NCI-H510A treated with DMSO at 0.1 percent for 48 hours (cell line): ENCODE measurements around the gene CCDC154.
"Not testable (repeated sequence)": the region's sequence is repeated elsewhere in the genome, so short reads cannot be mapped to it uniquely, and the experiment has no call there.

Experiments used
- DNase-seq: peaks from one replicate; lab custom pipeline; 2025; lab: John Stamatoyannopoulos, UW

The CCDC154 gene

GRCh38 chr16:1455190-1456171, 11.1 kb upstream of the CCDC154 start:
- DNase-seq = no peak

GRCh38 chr16:1454561-1454960, 10.2 kb upstream of the CCDC154 start:
- DNase-seq = no peak

- DNase-seq = no peak
Observed at GRCh38 chr16:1453316-1453715, 9.0 kb upstream of the CCDC154 start.

GRCh38 chr16:1452530-1452929, 8.2 kb upstream of the CCDC154 start:
- no peak for DNase-seq

- DNase-seq = no peak
Observed at GRCh38 chr16:1451702-1452392, 7.5 kb upstream of the CCDC154 start.

GRCh38 chr16:1450841-1451240, 6.5 kb upstream of the CCDC154 start:
- DNase-seq = no peak

- DNase-seq = no peak
Observed at GRCh38 chr16:1450218-1450617, 5.9 kb upstream of the CCDC154 start.

- DNase-seq = no peak
Observed at GRCh38 chr16:1449201-1449788, 4.9 kb upstream of the CCDC154 start.

GRCh38 chr16:1448536-1449116, 4.3 kb upstream of the CCDC154 start:
- DNase-seq = no peak

- DNase-seq = no peak
Observed at GRCh38 chr16:1447965-1448364, 3.6 kb upstream of the CCDC154 start.

- no peak for DNase-seq
Observed at GRCh38 chr16:1446296-1447080, 2.1 kb upstream of the CCDC154 start.

GRCh38 chr16:1445518-1446203, 1.3 kb upstream of the CCDC154 start:
- no peak for DNase-seq

- DNase-seq = no peak
Observed at GRCh38 chr16:1444730-1445517, 568 bp upstream of the CCDC154 start.

GRCh38 chr16:1443403-1443973, 868 bp downstream of the CCDC154 start:
- DNase-seq = no peak

- DNase-seq = no peak
Observed at GRCh38 chr16:1442697-1443096, 1.7 kb downstream of the CCDC154 start.

GRCh38 chr16:1441391-1441829, 2.9 kb downstream of the CCDC154 start:
- no peak for DNase-seq

GRCh38 chr16:1439699-1440074, 4.7 kb downstream of the CCDC154 start:
- DNase-seq = not testable (repeated sequence)

- no peak for DNase-seq
Observed at GRCh38 chr16:1439058-1439698, 5.2 kb downstream of the CCDC154 start.
